ENCODE data around the gene B4GALT3.

The B4GALT3 gene

GRCh38 chr1:161157867-161158266 lies 19.4 kb downstream of the B4GALT3 start:
- DNase-seq (ENCODE audit: low spot score in 2 of 2), result no peak
- no peaks in the 10 kb centered on the region for H3K9me3 Mint-ChIP-seq
- H3K36me3 Mint-ChIP-seq, result peaks cover 18% of the 10 kb centered on the region
- peak overlapping the region; percentile 90 for H3K4me3 Mint-ChIP-seq
- H3K4me1 Mint-ChIP-seq, result peaks cover 40% of the 10 kb centered on the region
- no peaks in the 10 kb centered on the region for H3K27me3 Mint-ChIP-seq
- ATAC-seq (ENCODE audit: low read depth), result no peak
- peak overlapping the region; percentile 94 for H3K27ac Mint-ChIP-seq

GRCh38 chr1:161153682-161154337 lies 23.5 kb downstream of the B4GALT3 start, which contains the start of gene UFC1:
TSS of gene UFC1 (plus strand) at chr1:161153978. CDS start at chr1:161153998, 20 bp downstream.
- H3K4me1 Mint-ChIP-seq, result peaks cover 14% of the 10 kb centered on the region
- no peaks in the 10 kb centered on the region for H3K27me3 Mint-ChIP-seq
- no peaks in the 10 kb centered on the region for H3K9me3 Mint-ChIP-seq
- H3K4me3 Mint-ChIP-seq, result peak within 1 kb of the TSS; percentile 100
- peak; percentile 79 to 80 for DNase-seq (ENCODE audit: low spot score in 2 of 2)
- H3K27ac Mint-ChIP-seq, result peak within 1 kb of the TSS; percentile 99
- ATAC-seq (ENCODE audit: low read depth), result peak; percentile 94
- peaks cover 10% of the 10 kb centered on the region for H3K36me3 Mint-ChIP-seq

GRCh38 chr1:161153176-161153575 lies 24.1 kb downstream of the B4GALT3 start:
- ATAC-seq (ENCODE audit: low read depth) (peak; percentile 5), DNase-seq (ENCODE audit: low spot score in 2 of 2) (no peak)
- H3K27me3 Mint-ChIP-seq, result no peaks in the 10 kb centered on the region
- peak overlapping the region; percentile 99 for H3K27ac Mint-ChIP-seq
- peak overlapping the region; percentile 100 for H3K4me3 Mint-ChIP-seq
- H3K4me1 Mint-ChIP-seq, result peaks cover 7% of the 10 kb centered on the region
- H3K9me3 Mint-ChIP-seq, result no peaks in the 10 kb centered on the region
- peaks cover 7% of the 10 kb centered on the region for H3K36me3 Mint-ChIP-seq

- no peaks in the 10 kb centered on the region for H3K9me3 Mint-ChIP-seq
- DNase-seq (ENCODE audit: low spot score in 2 of 2) (no peak), ATAC-seq (ENCODE audit: low read depth) (no peak)
- H3K27ac Mint-ChIP-seq, result no peak overlapping the region
- no peak overlapping the region for H3K4me3 Mint-ChIP-seq
- H3K4me1 Mint-ChIP-seq, result no peaks in the 10 kb centered on the region
- H3K27me3 Mint-ChIP-seq, result no peaks in the 10 kb centered on the region
- H3K36me3 Mint-ChIP-seq, result no peaks in the 10 kb centered on the region
Observed at GRCh38 chr1:161145832-161146231, 31.5 kb downstream of the B4GALT3 start.

- no peak for ATAC-seq (ENCODE audit: low read depth)
Observed at GRCh38 chr1:161140755-161141400, 36.4 kb downstream of the B4GALT3 start.

GRCh38 chr1:161139766-161140165 lies 37.5 kb downstream of the B4GALT3 start:
- Mint-ChIP-seq H3K4me3 (no peak overlapping the region), H3K27me3 (no peaks in the 10 kb centered on the region), H3K9me3 (no peaks in the 10 kb centered on the region), H3K4me1 (peaks cover 4% of the 10 kb centered on the region), H3K27ac (no peak overlapping the region), H3K36me3 (peaks cover 2% of the 10 kb centered on the region)
- ATAC-seq (ENCODE audit: low read depth), result peak; percentile 52
- peak in 1 of 2 donors; percentile 46 for DNase-seq (ENCODE audit: low spot score in 2 of 2)

More at GRCh38 chr1:161140755-161141400, 36.4 kb downstream of the B4GALT3 start:
- peaks cover 1% of the 10 kb centered on the region for H3K36me3 Mint-ChIP-seq
- H3K9me3 Mint-ChIP-seq, result no peaks in the 10 kb centered on the region
- H3K4me1 Mint-ChIP-seq, result peaks cover 4% of the 10 kb centered on the region
- no peaks in the 10 kb centered on the region for H3K27me3 Mint-ChIP-seq
- no peak for DNase-seq (ENCODE audit: low spot score in 2 of 2)
- H3K27ac Mint-ChIP-seq, result no peak overlapping the region
- H3K4me3 Mint-ChIP-seq, result no peak overlapping the region

- H3K27ac Mint-ChIP-seq, result peak overlapping the region; percentile 14
- H3K4me3 Mint-ChIP-seq, result no peak overlapping the region
Observed at GRCh38 chr1:161138431-161138830, 38.9 kb downstream of the B4GALT3 start.

GRCh38 chr1:161137881-161138280 lies 39.4 kb downstream of the B4GALT3 start:
- Mint-ChIP-seq H3K4me3 (no peak overlapping the region), H3K27me3 (no peaks in the 10 kb centered on the region), H3K27ac (peak overlapping the region; percentile 28), H3K36me3 (peaks cover 2% of the 10 kb centered on the region), H3K4me1 (peaks cover 4% of the 10 kb centered on the region), H3K9me3 (no peaks in the 10 kb centered on the region)
- DNase-seq (ENCODE audit: low spot score in 2 of 2) (no peak), ATAC-seq (ENCODE audit: low read depth) (no peak)

More at GRCh38 chr1:161138431-161138830, 38.9 kb downstream of the B4GALT3 start:
- Mint-ChIP-seq H3K27me3 (no peaks in the 10 kb centered on the region), H3K9me3 (no peaks in the 10 kb centered on the region), H3K36me3 (peaks cover 2% of the 10 kb centered on the region), H3K4me1 (peaks cover 4% of the 10 kb centered on the region)
- ATAC-seq (ENCODE audit: low read depth) (no peak), DNase-seq (ENCODE audit: low spot score in 2 of 2) (no peak)

GRCh38 chr1:161133220-161133740 lies 44.0 kb downstream of the B4GALT3 start:
- DNase-seq (ENCODE audit: low spot score in 2 of 2) (no peak), ATAC-seq (ENCODE audit: low read depth) (no peak)
- Mint-ChIP-seq H3K4me3 (no peak overlapping the region), H3K27me3 (no peaks in the 10 kb centered on the region), H3K9me3 (no peaks in the 10 kb centered on the region), H3K4me1 (peaks cover 16% of the 10 kb centered on the region), H3K36me3 (peaks cover 5% of the 10 kb centered on the region), H3K27ac (no peak overlapping the region)

GRCh38 chr1:161132410-161133219 lies 44.7 kb downstream of the B4GALT3 start, which contains the start of gene DEDD:
TSS of gene DEDD (minus strand) at chr1:161132667. CDS start at chr1:161124462, 8,205 bp downstream.
- ATAC-seq (ENCODE audit: low read depth) (peak; percentile 94), DNase-seq (ENCODE audit: low spot score in 2 of 2) (peak; percentile 80 to 81)
- Mint-ChIP-seq H3K27ac (no peak within 1 kb of the TSS), H3K9me3 (no peaks in the 10 kb centered on the region), H3K36me3 (peaks cover 5% of the 10 kb centered on the region), H3K4me1 (peaks cover 16% of the 10 kb centered on the region), H3K4me3 (no peak within 1 kb of the TSS), H3K27me3 (no peaks in the 10 kb centered on the region)

- Mint-ChIP-seq H3K36me3 (peaks cover 7% of the 10 kb centered on the region), H3K27ac (no peak overlapping the region), H3K4me3 (no peak overlapping the region), H3K9me3 (no peaks in the 10 kb centered on the region), H3K27me3 (no peaks in the 10 kb centered on the region), H3K4me1 (peaks cover 16% of the 10 kb centered on the region)
- ATAC-seq (ENCODE audit: low read depth), result no peak
- DNase-seq (ENCODE audit: low spot score in 2 of 2), result no peak
Observed at GRCh38 chr1:161131523-161132409, 45.5 kb downstream of the B4GALT3 start.

GRCh38 chr1:161130266-161130665 lies 47.0 kb downstream of the B4GALT3 start:
- ATAC-seq (ENCODE audit: low read depth) (no peak), DNase-seq (ENCODE audit: low spot score in 2 of 2) (no peak)
- H3K27ac Mint-ChIP-seq, result no peak overlapping the region
- peaks cover 13% of the 10 kb centered on the region for H3K36me3 Mint-ChIP-seq
- H3K4me3 Mint-ChIP-seq, result no peak overlapping the region
- H3K27me3 Mint-ChIP-seq, result no peaks in the 10 kb centered on the region
- peaks cover 21% of the 10 kb centered on the region for H3K4me1 Mint-ChIP-seq
- H3K9me3 Mint-ChIP-seq, result no peaks in the 10 kb centered on the region
